GM10248 (cell line): ENCODE measurements around the gene CMIP.

Experiments
- CTCF ChIA-PET: fragments of 300-600 bp; sonication (Branson Sonifier 250); formaldehyde crosslinking; extraction: SDS; loops from one replicate; lab custom pipeline; 2021; ENCODE audit warnings: antibody characterized with exemption; lab: Yijun Ruan, JAX
- POLR2A ChIA-PET: fragments of 350-650 bp; sonication (Branson Sonifier 250); formaldehyde crosslinking; extraction: SDS; loops from one replicate; lab custom pipeline; 2020; ENCODE audit warnings: antibody characterized with exemption; lab: Yijun Ruan, JAX
- DNase-seq: peaks from one replicate; pipeline ENCODE4 v3.0.0; 2012; ENCODE audit errors: extremely low spot score
- TF ChIP-seq, protein P1 (sequence below): IDR thresholded peaks from 2 replicates; pipeline ENCODE4 v1.5.1; 2012; ENCODE audit warnings: mild to moderate bottlenecking, low read depth; ENCODE audit errors: extremely low read depth, missing control alignments, control extremely low read depth

CMIP gene

DNA sequence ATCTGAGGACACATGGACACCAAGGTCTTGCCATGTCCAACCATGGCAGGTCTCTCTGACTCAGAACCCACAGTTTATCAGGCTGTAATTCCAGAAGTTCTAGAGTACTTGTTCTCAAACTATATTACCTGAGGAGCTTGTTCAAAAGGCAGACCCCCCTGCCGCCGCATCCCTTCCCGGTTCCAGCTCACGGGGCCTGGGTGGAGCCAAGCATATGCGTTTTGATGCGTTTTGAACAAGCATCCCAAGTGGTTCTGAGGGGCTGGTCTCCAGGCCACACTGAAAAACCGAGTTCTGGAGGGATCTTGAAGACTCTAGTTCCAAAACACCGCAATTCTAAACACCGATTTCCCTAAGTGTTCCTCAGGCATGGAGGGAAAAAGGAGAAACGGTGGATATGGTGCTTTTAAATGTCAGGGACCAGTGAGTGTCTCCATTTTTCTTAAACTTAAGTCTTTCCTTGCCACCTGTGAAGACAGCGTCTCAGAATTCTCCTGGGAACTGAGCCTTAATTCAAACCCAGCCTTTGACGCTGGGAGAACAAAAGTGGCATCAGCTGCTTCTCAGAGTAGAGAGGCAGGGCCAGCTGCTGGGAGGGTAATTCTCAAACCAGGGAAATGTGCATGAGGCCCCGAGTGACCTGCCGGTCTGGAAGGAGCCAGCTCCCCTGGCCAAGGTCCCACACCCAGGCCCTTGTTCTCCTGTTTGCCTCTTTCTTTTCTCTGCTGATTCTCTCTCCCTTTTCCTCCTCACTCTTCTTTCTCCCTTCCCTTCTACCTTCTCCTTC, 250.1 kb downstream of the CMIP start:
- TF ChIP-seq, protein P1, sequence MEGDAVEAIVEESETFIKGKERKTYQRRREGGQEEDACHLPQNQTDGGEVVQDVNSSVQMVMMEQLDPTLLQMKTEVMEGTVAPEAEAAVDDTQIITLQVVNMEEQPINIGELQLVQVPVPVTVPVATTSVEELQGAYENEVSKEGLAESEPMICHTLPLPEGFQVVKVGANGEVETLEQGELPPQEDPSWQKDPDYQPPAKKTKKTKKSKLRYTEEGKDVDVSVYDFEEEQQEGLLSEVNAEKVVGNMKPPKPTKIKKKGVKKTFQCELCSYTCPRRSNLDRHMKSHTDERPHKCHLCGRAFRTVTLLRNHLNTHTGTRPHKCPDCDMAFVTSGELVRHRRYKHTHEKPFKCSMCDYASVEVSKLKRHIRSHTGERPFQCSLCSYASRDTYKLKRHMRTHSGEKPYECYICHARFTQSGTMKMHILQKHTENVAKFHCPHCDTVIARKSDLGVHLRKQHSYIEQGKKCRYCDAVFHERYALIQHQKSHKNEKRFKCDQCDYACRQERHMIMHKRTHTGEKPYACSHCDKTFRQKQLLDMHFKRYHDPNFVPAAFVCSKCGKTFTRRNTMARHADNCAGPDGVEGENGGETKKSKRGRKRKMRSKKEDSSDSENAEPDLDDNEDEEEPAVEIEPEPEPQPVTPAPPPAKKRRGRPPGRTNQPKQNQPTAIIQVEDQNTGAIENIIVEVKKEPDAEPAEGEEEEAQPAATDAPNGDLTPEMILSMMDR, result no peak
- DNase-seq, result no peak
- ChIA-PET POLR2A (no interaction called here), CTCF (interaction anchor here (1.0 to 3.6 kb wide), 3 partner anchors 19 to 330 kb away, joined by 3 to 10 read pairs (median 5); no protein-coding TSS in a partner anchor)

- ChIA-PET CTCF (interaction anchor here (1.1 to 3.6 kb wide), 6 partner anchors 19 to 330 kb away, joined by 4 to 16 read pairs (median 10); no protein-coding TSS in a partner anchor), POLR2A (no interaction called here)
- TF ChIP-seq, protein P1, result no peak
- no peak for DNase-seq
These were observed 250.9 kb downstream of the CMIP start for GRCh38 chr16:81695321-81696165.

GRCh38 chr16:81696166-81696960, 251.8 kb downstream of the CMIP start:
- POLR2A ChIA-PET, result no interaction called here
- CTCF ChIA-PET, result interaction anchor here (0.9 to 3.6 kb wide), 16 partner anchors 11 to 382 kb away, joined by 3 to 16 read pairs (median 6); no protein-coding TSS in a partner anchor
- no peak for DNase-seq
- TF ChIP-seq, protein P1, result no peak

DNA sequence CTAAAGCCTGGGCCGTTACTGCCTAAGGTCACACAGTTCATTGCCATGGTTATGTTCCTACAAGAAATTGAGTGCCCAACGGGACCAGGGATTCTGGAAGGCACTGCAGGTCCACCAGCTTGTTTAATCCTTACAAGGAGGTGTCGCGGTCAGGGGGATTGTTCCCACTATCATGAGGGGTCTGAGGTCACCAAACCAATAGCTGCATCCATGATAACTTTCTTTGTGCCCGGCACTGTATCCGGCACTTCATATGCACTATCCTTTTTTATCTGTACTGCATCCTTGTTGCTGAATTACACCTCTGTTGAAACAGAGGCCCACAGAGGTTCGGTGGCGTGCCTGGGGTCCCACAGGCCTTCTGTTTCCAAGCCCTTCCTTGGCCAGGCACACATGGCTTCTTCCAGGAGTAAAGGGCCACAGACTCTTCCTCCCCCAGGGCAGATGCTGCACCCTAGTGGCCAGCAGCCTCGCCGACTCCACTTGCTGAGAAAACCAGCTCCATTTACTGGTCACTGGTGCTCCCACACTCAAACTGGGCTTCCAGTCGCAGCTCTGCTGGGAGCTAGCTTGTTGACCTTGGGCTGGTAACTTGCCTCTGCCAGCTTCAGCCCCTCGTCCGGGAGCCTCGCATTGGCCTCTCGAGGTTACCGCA, 252.5 kb downstream of the CMIP start:
- TF ChIP-seq, protein P1, result peak; percentile 75

GRCh38 chr16:81697616-81698309, 253.2 kb downstream of the CMIP start:
- ChIA-PET CTCF (interaction anchor here (0.6 to 3.6 kb wide), 21 partner anchors 10 to 384 kb away, joined by 3 to 16 read pairs (median 6); no protein-coding TSS in a partner anchor), POLR2A (interaction anchor here (0.6 kb wide), 1 partner anchor 21 kb away, joined by 3 read pairs; no protein-coding TSS in a partner anchor)
- TF ChIP-seq, protein P1, result no peak
- no peak for DNase-seq

More for the DNA sequence above, 252.5 kb downstream of the CMIP start:
- CTCF ChIA-PET, result interaction anchor here (0.6 to 3.6 kb wide), 24 partner anchors 10 to 383 kb away, joined by 3 to 16 read pairs (median 4); no protein-coding TSS in a partner anchor
- POLR2A ChIA-PET, result no interaction called here
- peak; percentile 73 for DNase-seq
